ENCODE data around the gene COL4A6.

COL4A6 gene

DNA sequence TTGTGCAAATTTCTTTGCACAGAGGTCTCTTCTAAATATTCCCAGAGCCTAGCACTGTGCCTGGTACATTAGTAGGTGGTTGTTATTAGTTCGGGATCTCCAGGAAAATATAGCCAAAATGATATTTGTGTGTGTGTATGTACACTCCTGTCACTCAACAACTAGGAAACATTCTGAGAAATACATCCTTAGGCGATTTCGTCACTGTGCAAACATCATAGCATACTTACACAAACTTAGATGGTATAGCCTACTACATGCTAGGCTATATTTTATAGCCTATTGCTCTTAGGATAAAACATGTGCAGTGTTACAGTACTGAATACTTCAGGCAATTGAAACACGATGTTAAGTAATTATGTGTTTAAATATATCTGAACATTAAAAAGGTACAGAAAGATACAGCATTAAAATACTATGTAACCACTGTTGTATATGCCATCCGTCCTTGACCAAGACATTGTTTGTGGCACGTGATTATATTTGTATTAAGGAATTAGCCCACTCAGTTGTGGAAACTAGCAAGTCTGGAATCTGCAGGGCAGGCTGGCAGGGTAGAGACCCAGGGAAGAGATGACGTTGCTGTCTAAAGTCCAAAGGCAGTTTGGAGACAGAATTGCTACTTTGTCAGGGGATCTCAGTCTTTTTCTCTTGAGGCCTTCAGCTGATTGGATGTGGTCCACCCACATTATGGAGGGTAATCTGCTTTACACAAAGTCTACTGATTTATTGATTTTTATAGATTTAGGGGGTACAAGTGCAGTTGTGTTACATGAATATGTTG, 106.9 kb downstream of the COL4A6 start:
- TF ChIP-seq, protein P1, sequence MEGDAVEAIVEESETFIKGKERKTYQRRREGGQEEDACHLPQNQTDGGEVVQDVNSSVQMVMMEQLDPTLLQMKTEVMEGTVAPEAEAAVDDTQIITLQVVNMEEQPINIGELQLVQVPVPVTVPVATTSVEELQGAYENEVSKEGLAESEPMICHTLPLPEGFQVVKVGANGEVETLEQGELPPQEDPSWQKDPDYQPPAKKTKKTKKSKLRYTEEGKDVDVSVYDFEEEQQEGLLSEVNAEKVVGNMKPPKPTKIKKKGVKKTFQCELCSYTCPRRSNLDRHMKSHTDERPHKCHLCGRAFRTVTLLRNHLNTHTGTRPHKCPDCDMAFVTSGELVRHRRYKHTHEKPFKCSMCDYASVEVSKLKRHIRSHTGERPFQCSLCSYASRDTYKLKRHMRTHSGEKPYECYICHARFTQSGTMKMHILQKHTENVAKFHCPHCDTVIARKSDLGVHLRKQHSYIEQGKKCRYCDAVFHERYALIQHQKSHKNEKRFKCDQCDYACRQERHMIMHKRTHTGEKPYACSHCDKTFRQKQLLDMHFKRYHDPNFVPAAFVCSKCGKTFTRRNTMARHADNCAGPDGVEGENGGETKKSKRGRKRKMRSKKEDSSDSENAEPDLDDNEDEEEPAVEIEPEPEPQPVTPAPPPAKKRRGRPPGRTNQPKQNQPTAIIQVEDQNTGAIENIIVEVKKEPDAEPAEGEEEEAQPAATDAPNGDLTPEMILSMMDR (IDR thresholded peaks at IDR 0.05; ENCODE audit: low read depth, low read length, missing control alignments), result no peak
- no peak for DNase-seq (ENCODE audit: low read depth)
- no peak overlapping the region for H3K4me3 ChIP-seq (ENCODE audit: low read depth, low read length)

DNA sequence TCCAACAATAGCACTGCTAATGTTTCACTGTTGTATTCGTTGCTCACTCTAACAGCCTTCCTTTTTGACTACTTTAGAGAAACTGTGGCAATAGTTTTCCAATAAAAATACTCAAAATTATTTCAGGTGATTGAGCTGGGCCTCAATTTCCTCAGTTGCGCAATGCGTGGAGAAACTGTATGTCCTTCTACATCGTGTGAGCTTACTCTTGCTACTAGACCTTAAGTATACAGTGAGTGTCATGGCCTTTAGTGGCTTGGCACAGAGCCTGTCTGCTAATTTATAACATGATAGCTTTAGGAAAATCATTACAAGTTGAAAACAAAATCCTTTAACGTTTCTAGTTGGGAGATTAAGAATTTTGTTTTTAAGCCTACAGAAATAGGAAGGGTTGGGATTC, 114.5 kb downstream of the COL4A6 start:
- no peak for DNase-seq (ENCODE audit: low read depth)
- H3K4me3 ChIP-seq (ENCODE audit: low read depth, low read length), result no peak overlapping the region
- TF ChIP-seq, protein P1 (IDR thresholded peaks at IDR 0.05; ENCODE audit: low read depth, low read length, missing control alignments), result no peak

DNA sequence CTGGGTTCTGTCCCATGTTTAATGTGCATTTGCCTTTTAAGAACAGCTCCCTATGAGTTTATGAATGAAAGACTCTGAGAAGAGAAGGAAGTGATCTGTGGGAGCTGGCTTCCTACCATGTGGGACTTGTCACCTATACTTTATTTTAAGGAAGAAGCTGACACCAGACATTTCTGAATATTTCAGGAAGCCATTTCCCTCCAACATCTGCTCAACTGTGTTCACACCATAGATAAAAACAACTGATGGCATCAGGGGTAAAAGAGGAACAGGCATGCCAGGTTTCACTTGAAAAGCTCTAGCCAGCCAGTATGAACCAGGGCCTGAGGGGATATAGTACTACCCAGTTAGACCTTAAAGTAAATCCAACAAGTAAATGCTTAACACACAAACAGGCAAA, 116.0 kb downstream of the COL4A6 start:
- no peak for DNase-seq (ENCODE audit: low read depth)
- TF ChIP-seq, protein P1 (IDR thresholded peaks at IDR 0.05; ENCODE audit: low read depth, low read length, missing control alignments), result no peak
- H3K4me3 ChIP-seq (ENCODE audit: low read depth, low read length), result no peak overlapping the region

DNA sequence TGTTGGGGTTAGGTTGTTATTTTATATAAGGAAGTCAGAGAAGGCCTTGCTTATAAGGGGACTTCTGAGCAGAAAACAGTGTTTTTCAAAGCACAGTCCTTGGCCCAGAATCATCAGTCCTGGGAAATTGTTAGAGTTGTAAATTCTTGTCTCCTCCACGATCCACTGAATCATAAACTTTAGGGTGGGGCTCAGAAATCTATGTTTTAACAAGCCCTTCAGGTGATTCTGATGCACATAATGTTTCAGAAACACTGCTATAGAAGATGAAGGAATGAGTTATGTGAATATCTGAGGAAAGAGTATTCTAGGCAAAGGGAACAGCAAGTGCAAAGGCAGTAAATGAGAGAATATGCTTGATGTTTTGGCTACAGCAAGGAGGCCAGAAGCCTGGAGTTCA, 121.8 kb downstream of the COL4A6 start:
- no peak overlapping the region for H3K4me3 ChIP-seq (ENCODE audit: low read depth, low read length)
- DNase-seq (ENCODE audit: low read depth), result no peak
- TF ChIP-seq, protein P1 (IDR thresholded peaks at IDR 0.05; ENCODE audit: low read depth, low read length, missing control alignments), result no peak

DNA sequence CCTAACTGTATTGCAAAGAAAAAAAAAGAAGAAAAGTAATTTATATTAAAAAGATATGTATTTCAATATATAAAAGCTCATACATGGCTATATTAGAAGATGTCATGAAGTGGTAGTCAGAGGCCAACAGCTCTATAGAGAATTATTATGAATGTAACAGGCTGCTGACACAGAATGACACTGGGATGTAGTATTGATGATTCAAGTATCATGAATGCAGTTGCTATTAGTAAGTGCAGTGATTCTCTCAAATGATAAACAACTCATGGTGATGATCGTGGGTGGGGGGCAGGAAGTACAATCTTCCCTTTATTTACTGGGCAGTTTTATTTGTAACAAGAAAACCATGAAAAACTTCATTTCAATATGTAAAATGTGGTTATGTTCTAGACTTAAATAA, 124.6 kb downstream of the COL4A6 start:
- H3K4me3 ChIP-seq (ENCODE audit: low read depth, low read length), result no peak overlapping the region
- DNase-seq (ENCODE audit: low read depth), result no peak
- TF ChIP-seq, protein P1 (IDR thresholded peaks at IDR 0.05; ENCODE audit: low read depth, low read length, missing control alignments), result no peak

DNA sequence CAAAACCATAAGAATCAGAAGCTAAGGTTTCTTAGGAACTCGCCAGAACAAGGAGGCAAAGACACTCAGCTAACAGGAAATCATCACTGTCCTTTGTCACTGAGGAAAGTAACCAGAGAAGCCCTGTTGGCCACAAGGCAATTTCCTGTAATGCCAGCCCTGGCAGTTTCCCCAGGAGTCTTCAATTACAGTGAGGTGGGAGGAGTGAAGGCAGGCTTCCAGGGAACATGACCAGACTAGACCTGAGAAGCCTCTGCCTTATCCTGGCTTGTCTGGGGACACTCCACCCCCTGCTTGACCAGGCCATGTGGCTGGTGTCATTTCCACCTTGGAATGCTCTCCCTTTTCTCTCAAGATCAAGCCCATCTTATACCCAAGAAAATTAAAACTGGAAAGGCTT, 125.3 kb downstream of the COL4A6 start:
- no peak for DNase-seq (ENCODE audit: low read depth)

More for the DNA sequence above, 125.3 kb downstream of the COL4A6 start:
- TF ChIP-seq, protein P1 (IDR thresholded peaks at IDR 0.05; ENCODE audit: low read depth, low read length, missing control alignments), result no peak
- H3K4me3 ChIP-seq (ENCODE audit: low read depth, low read length), result no peak overlapping the region
